Measurements from ENCODE around the gene ALDH2. TPM values are rescaled to one million over a fixed set of nuclear protein-coding genes. Genes with fewer than 3 reads are reported as not detected.

The ALDH2 gene
- total RNA-seq, 2 donors from 2014 or later, result 76.6 to 91.4 TPM

GRCh38 chr12:111780615-111781014 is 13.9 kb downstream of the ALDH2 start:
- Histone ChIP-seq H3K27me3 (ENCODE audit: control insufficient read depth, insufficient read depth, low read length, poor library complexity, severe bottlenecking) (no peaks in the 10 kb centered on the region), H3K36me3 (ENCODE audit: control insufficient read depth, insufficient read depth, low read length) (peaks cover 34% of the 10 kb centered on the region), H3K9me3 (ENCODE audit: control insufficient read depth, low read length) (no peaks in the 10 kb centered on the region), H3K4me1 (ENCODE audit: control insufficient read depth, insufficient read depth, low read length) (peaks cover under 1% of the 10 kb centered on the region), H3K9ac (ENCODE audit: extremely low read depth, low read length, poor library complexity, severe bottlenecking) (no peak overlapping the region), H3K4me3 (ENCODE audit: low read length) (no peak overlapping the region), H3K27ac (ENCODE audit: low read depth, low read length) (no peak overlapping the region)
- Mint-ChIP-seq H3K27me3 (ENCODE audit: insufficient read depth) (no peaks in the 10 kb centered on the region), H3K36me3 (ENCODE audit: low read depth) (peaks cover 64% of the 10 kb centered on the region), H3K4me3 (no peak overlapping the region), H3K27ac (no peak overlapping the region), H3K4me1 (peaks cover 13% of the 10 kb centered on the region), H3K9me3 (no peaks in the 10 kb centered on the region)
- DNase-seq, result no peak
- no peak for TF ChIP-seq CTCF (conservative IDR thresholded peaks at IDR 0.05)
- 94 to 98% methylated on average over 4 to 5 of the region's 5 CpGs for WGBS, 2 experiments (ENCODE audit: insufficient coverage in 1 of 2, insufficient read length in 1 of 2)

- Mint-ChIP-seq H3K27me3 (ENCODE audit: insufficient read depth) (no peaks in the 10 kb centered on the region), H3K4me3 (no peak overlapping the region), H3K4me1 (peaks cover 7% of the 10 kb centered on the region), H3K9me3 (no peaks in the 10 kb centered on the region), H3K36me3 (ENCODE audit: low read depth) (peaks cover 65% of the 10 kb centered on the region), H3K27ac (no peak overlapping the region)
- Histone ChIP-seq H3K9me3 (ENCODE audit: control insufficient read depth, low read length) (no peaks in the 10 kb centered on the region), H3K36me3 (ENCODE audit: control insufficient read depth, insufficient read depth, low read length) (peaks cover 39% of the 10 kb centered on the region), H3K4me3 (ENCODE audit: low read length) (no peak overlapping the region), H3K4me1 (ENCODE audit: control insufficient read depth, insufficient read depth, low read length) (no peaks in the 10 kb centered on the region), H3K9ac (ENCODE audit: extremely low read depth, low read length, poor library complexity, severe bottlenecking) (no peak overlapping the region), H3K27ac (ENCODE audit: low read depth, low read length) (no peak overlapping the region), H3K27me3 (ENCODE audit: control insufficient read depth, insufficient read depth, low read length, poor library complexity, severe bottlenecking) (no peaks in the 10 kb centered on the region)
- TF ChIP-seq CTCF (conservative IDR thresholded peaks at IDR 0.05), result no peak
- 89 to 91% methylated on average over 1 to 2 of the region's 2 CpGs for WGBS, 2 experiments (ENCODE audit: insufficient coverage in 1 of 2, insufficient read length in 1 of 2)
- DNase-seq, result no peak
Observed at GRCh38 chr12:111781085-111781658, 14.4 kb downstream of the ALDH2 start.

GRCh38 chr12:111783046-111783445 is 16.3 kb downstream of the ALDH2 start:
- H3K4me1 Mint-ChIP-seq, result no peaks in the 10 kb centered on the region
- no peak overlapping the region for H3K27ac Mint-ChIP-seq
- no peaks in the 10 kb centered on the region for H3K9me3 Mint-ChIP-seq
- no peak overlapping the region for H3K9ac ChIP-seq (ENCODE audit: extremely low read depth, low read length, poor library complexity, severe bottlenecking)
- no peaks in the 10 kb centered on the region for H3K9me3 ChIP-seq (ENCODE audit: control insufficient read depth, low read length)
- H3K4me1 ChIP-seq (ENCODE audit: control insufficient read depth, insufficient read depth, low read length), result no peaks in the 10 kb centered on the region
- H3K27me3 ChIP-seq (ENCODE audit: control insufficient read depth, insufficient read depth, low read length, poor library complexity, severe bottlenecking), result no peaks in the 10 kb centered on the region
- H3K4me3 ChIP-seq (ENCODE audit: low read length), result no peak overlapping the region
- H3K36me3 Mint-ChIP-seq (ENCODE audit: low read depth), result peaks cover 63% of the 10 kb centered on the region
- H3K36me3 ChIP-seq (ENCODE audit: control insufficient read depth, insufficient read depth, low read length), result peaks cover 32% of the 10 kb centered on the region
- no peak overlapping the region for H3K4me3 Mint-ChIP-seq
- DNase-seq, result no peak
- WGBS, 2 experiments (ENCODE audit: insufficient coverage in 1 of 2, insufficient read length in 1 of 2), result 93% methylated on average over 11 to 17 of the region's 17 CpGs
- TF ChIP-seq CTCF (conservative IDR thresholded peaks at IDR 0.05), result no peak
- no peaks in the 10 kb centered on the region for H3K27me3 Mint-ChIP-seq (ENCODE audit: insufficient read depth)
- no peak overlapping the region for H3K27ac ChIP-seq (ENCODE audit: low read depth, low read length)
